GM19240 (cell line): ENCODE data around the gene CFL1.
"Not testable (repeated sequence)": the region's sequence is repeated elsewhere in the genome, so short reads cannot be mapped to it uniquely, and the experiment has no call there.

Experiments used
- DNase-seq: peaks from one replicate; pipeline ENCODE4 v3.0.0; 2011; ENCODE audit warnings: low spot score; ENCODE audit not compliant: insufficient read length

The CFL1 gene

GRCh38 chr11:65859095-65859811 is 1.3 kb upstream of the CFL1 start:
- peak; percentile 91 for DNase-seq

- DNase-seq = no peak
Measured at GRCh38 chr11:65858681-65859087, 704 bp upstream of the CFL1 start.

GRCh38 chr11:65857500-65857852 is 504 bp downstream of the CFL1 start:
- no peak for DNase-seq

- DNase-seq = no peak
Measured at GRCh38 chr11:65856689-65857499, 1.1 kb downstream of the CFL1 start.

- no peak for DNase-seq
Measured at GRCh38 chr11:65855927-65856363, 2.0 kb downstream of the CFL1 start.

GRCh38 chr11:65854852-65855837 is 2.8 kb downstream of the CFL1 start:
- no peak for DNase-seq

- DNase-seq = no peak
Measured at GRCh38 chr11:65854161-65854592, 3.8 kb downstream of the CFL1 start.

- no peak for DNase-seq
Measured at GRCh38 chr11:65853246-65853979, 4.6 kb downstream of the CFL1 start.

GRCh38 chr11:65852508-65853245 is 5.3 kb downstream of the CFL1 start:
- no peak for DNase-seq

- no peak for DNase-seq
Measured at GRCh38 chr11:65851811-65852507, 6.0 kb downstream of the CFL1 start.

- DNase-seq = no peak
Measured at GRCh38 chr11:65851083-65851579, 6.8 kb downstream of the CFL1 start.

GRCh38 chr11:65850217-65851082 is 7.5 kb downstream of the CFL1 start:
- no peak for DNase-seq

- no peak for DNase-seq
Measured at GRCh38 chr11:65849771-65850216, 8.2 kb downstream of the CFL1 start.

GRCh38 chr11:65849366-65849765 is 8.6 kb downstream of the CFL1 start:
- no peak for DNase-seq

- not testable (repeated sequence) for DNase-seq
Measured at GRCh38 chr11:65848693-65849092, 9.3 kb downstream of the CFL1 start.

- DNase-seq = no peak
Measured at GRCh38 chr11:65847746-65848145, 10.2 kb downstream of the CFL1 start.

GRCh38 chr11:65844231-65844872 is 13.6 kb downstream of the CFL1 start:
- DNase-seq = no peak

GRCh38 chr11:65843811-65844210 is 14.2 kb downstream of the CFL1 start:
- DNase-seq = no peak
